ENCODE results near the gene ANKRD39. TPM values are rescaled to one million over a fixed set of nuclear protein-coding genes. Genes with fewer than 3 reads are reported as not detected.

Gene ANKRD39
- total and polyA plus RNA-seq, 9 of the 15 experiments (the other 6 are each of a cell fraction or from before 2014, with no cell fraction given) = 8.2 to 33.1 (median 23.8) TPM

DNA sequence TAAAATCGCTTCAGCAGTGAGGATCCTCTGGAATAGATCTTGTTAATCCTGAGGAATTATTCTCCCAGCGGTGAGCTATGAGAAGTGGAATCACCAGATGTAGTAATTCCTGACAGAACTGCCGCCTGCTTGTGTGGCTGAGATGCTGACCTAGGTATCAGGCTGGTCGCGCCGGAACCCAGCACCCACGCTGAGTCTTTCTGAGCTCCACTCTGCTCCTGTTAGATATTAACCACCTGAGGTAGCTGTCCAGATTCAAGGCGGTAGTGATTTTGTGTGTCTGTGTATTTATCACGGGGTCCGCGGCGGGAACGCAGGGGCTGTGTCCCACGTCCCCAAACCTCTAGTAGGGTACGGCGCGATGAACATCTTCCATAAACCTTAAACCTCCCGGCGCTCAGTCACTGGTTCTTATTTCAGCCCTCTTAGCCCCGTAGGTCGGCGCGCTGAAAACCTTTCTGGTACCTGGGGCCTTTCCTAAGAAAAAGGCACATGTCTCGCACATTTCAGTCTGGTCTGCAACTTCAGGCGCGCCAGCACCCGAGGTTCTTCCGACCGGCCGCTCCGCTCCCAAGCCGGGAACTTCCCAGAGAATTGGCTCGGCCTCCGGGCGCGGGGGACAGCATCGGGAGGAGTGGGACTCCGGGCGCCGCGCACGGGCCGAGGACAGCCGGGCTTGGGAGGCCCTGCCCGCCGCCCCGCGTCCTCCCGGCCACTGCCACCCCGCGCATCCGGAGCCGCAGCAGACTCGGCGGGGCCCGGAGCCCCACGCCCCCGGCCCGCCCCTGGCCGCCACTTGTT is 42.3 kb downstream of the ANKRD39 start (continued):
- TF ChIP-seq, protein P1, sequence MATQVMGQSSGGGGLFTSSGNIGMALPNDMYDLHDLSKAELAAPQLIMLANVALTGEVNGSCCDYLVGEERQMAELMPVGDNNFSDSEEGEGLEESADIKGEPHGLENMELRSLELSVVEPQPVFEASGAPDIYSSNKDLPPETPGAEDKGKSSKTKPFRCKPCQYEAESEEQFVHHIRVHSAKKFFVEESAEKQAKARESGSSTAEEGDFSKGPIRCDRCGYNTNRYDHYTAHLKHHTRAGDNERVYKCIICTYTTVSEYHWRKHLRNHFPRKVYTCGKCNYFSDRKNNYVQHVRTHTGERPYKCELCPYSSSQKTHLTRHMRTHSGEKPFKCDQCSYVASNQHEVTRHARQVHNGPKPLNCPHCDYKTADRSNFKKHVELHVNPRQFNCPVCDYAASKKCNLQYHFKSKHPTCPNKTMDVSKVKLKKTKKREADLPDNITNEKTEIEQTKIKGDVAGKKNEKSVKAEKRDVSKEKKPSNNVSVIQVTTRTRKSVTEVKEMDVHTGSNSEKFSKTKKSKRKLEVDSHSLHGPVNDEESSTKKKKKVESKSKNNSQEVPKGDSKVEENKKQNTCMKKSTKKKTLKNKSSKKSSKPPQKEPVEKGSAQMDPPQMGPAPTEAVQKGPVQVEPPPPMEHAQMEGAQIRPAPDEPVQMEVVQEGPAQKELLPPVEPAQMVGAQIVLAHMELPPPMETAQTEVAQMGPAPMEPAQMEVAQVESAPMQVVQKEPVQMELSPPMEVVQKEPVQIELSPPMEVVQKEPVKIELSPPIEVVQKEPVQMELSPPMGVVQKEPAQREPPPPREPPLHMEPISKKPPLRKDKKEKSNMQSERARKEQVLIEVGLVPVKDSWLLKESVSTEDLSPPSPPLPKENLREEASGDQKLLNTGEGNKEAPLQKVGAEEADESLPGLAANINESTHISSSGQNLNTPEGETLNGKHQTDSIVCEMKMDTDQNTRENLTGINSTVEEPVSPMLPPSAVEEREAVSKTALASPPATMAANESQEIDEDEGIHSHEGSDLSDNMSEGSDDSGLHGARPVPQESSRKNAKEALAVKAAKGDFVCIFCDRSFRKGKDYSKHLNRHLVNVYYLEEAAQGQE (IDR thresholded peaks at IDR 0.05; ENCODE audit: borderline replicate concordance) = no peak
- TF ChIP-seq, protein P1 (CRISPR knock-in tag; IDR thresholded peaks at IDR 0.05; ENCODE audit: low read depth) = 0 out of 2 replicates have a peak, but pooled peaks have one; percentile 19
- no peak for TF ChIP-seq NR1H2 (CRISPR knock-in tag; IDR thresholded peaks at IDR 0.05)
- TF ChIP-seq NR2C2 (CRISPR knock-in tag; IDR thresholded peaks at IDR 0.05) = no peak
- TF ChIP-seq NR2C2 (tag; IDR thresholded peaks at IDR 0.05) = peak; percentile 28; the same call in 1 of the 2 replicates
- TF ChIP-seq FIP1L1 (IDR thresholded peaks at IDR 0.05; ENCODE audit: low read depth, low read length, poor library complexity, severe bottlenecking) = no peak
- TF ChIP-seq CREM (IDR thresholded peaks at IDR 0.05; ENCODE audit: low read depth) = no peak
- TF ChIP-seq, protein P2, sequence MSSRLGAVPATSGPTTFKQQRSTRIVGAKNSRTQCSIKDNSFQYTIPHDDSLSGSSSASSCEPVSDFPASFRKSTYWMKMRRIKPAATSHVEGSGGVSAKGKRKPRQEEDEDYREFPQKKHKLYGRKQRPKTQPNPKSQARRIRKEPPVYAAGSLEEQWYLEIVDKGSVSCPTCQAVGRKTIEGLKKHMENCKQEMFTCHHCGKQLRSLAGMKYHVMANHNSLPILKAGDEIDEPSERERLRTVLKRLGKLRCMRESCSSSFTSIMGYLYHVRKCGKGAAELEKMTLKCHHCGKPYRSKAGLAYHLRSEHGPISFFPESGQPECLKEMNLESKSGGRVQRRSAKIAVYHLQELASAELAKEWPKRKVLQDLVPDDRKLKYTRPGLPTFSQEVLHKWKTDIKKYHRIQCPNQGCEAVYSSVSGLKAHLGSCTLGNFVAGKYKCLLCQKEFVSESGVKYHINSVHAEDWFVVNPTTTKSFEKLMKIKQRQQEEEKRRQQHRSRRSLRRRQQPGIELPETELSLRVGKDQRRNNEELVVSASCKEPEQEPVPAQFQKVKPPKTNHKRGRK (tag; IDR thresholded peaks at IDR 0.05) = no peak
- no peak for TF ChIP-seq WHSC1 (IDR thresholded peaks at IDR 0.05; ENCODE audit: low read length)
- no peak for TF ChIP-seq FOXM1 (IDR thresholded peaks at IDR 0.05; ENCODE audit: low read depth)
- TF ChIP-seq FOXM1 (CRISPR knock-in tag; IDR thresholded peaks at IDR 0.05; ENCODE audit: low read depth) = peak; percentile 74; the same call in 1 of the 2 replicates
- TF ChIP-seq PHF8 (IDR thresholded peaks at IDR 0.05; ENCODE audit: borderline replicate concordance, low read length) = peak; percentile 67; the same call in 1 of the 2 replicates
- no peak for TF ChIP-seq XRCC3 (IDR thresholded peaks at IDR 0.05)
- no peak for TF ChIP-seq HNRNPK (IDR thresholded peaks at IDR 0.05; ENCODE audit: low read depth, low read length, poor library complexity, severe bottlenecking)
- 0 out of 2 replicates have a peak, but pooled peaks have one; percentile 27 for TF ChIP-seq ZBTB17 (CRISPR knock-in tag; IDR thresholded peaks at IDR 0.05)
- TF ChIP-seq, protein P3, sequence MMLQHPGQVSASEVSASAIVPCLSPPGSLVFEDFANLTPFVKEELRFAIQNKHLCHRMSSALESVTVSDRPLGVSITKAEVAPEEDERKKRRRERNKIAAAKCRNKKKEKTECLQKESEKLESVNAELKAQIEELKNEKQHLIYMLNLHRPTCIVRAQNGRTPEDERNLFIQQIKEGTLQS (IDR thresholded peaks at IDR 0.05) = no peak
- TF ChIP-seq, protein P3 (CRISPR knock-in tag; conservative IDR thresholded peaks at IDR 0.05) = 0 out of 2 replicates have a peak, but pooled peaks have one; percentile 36
- peak; percentile 92; the same call in 1 of the 2 replicates for TF ChIP-seq FOXJ2 (tag; IDR thresholded peaks at IDR 0.05)

Data from K562 (cell line).